K562 (cell line): ENCODE data around the gene KIF19. TPM values are rescaled to one million over a fixed set of nuclear protein-coding genes. Genes with fewer than 3 reads are reported as not detected.

Experiments used
- CHD7 ChIP-seq: fragments of 200-600 bp; sonication (generic); IDR thresholded peaks from one replicate; pipeline ENCODE4 v1.6.1; 2012; ENCODE audit warnings: mild to moderate bottlenecking, low read depth, low read length, inconsistent platforms
- CREM ChIP-seq: IDR thresholded peaks from 2 replicates; pipeline ENCODE4 v1.6.1; 2014; ENCODE audit warnings: antibody characterized with exemption, low read depth
- FOXJ2 ChIP-seq: fragments of 200-800 bp; sonication (Bioruptor generic); IDR thresholded peaks from 2 replicates; pipeline ENCODE4 v1.6.1; 2016; ENCODE audit warnings: missing genetic modification characterization, missing compliant biosample characterization
- MAZ ChIP-seq, 2 experiments: fragments of 450-650 bp in 1 of 2; sonication (generic) in 1 of 2; formaldehyde crosslinking; IDR thresholded peaks in 1 of 2; conservative IDR thresholded peaks in 1 of 2; 2 replicates each; pipeline versions ENCODE4 v1.4.0 to v1.5.0; 2020; ENCODE audit warnings: mild to moderate bottlenecking in 1 of 2, missing genetic modification reagents in 1 of 2
- ZBTB9 ChIP-seq: fragments of 450-650 bp; formaldehyde crosslinking; IDR thresholded peaks from 2 replicates; pipeline ENCODE4 v1.4.0; 2020; ENCODE audit warnings: mild to moderate bottlenecking, moderate library complexity
- polyA plus RNA-seq, 8 experiments: library from polyadenylated mRNA; depleted of rRNA in 4 of 8; stranded (reverse) in 5 of 8; unstranded in 3 of 8; fragments of >200 nt; fragmentation: Nextera tagmentation in 2 of 8; fragmentation: Illumina TruSeq in 1 of 8; extraction: Ambion mirVana in 2 of 8; extraction: Trizol in 1 of 8; gene quantifications; 2 replicates each; pipeline versions ENCODE4 v1.2.1 to v1.2.3, GENCODE V29; 2011 to 2014; ENCODE audit warnings: inconsistent platforms in 1 of 8, missing spikeins in 1 of 8
- total RNA-seq, 7 experiments: library from RNA; depleted of rRNA in 6 of 7; stranded (reverse); fragments of >200 nt in 6 of 7; fragmentation: Illumina TruSeq in 2 of 7; extraction: Trizol in 2 of 7; gene quantifications; 2 replicates each; pipeline versions ENCODE4 v1.2.1 to v1.2.3, GENCODE V29; 2011 to 2021; ENCODE audit warnings: low replicate concordance in 1 of 7
- TF ChIP-seq, protein P1 (sequence below), 2 experiments: fragments of 450-650 bp in 1 of 2; sonication (generic) in 1 of 2; formaldehyde crosslinking in 1 of 2; IDR thresholded peaks in 1 of 2; conservative IDR thresholded peaks in 1 of 2; 2 replicates each; pipeline versions ENCODE4 v1.6.1 to v1.8.1; 2016 to 2023; ENCODE audit warnings: mild to moderate bottlenecking in 2 of 2, moderate library complexity in 2 of 2, inconsistent platforms in 1 of 2, missing genetic modification reagents in 1 of 2
- TF ChIP-seq, protein P2 (sequence below): fragments of 200-800 bp; sonication (Bioruptor generic); IDR thresholded peaks from 2 replicates; pipeline ENCODE4 v1.6.1; 2017; ENCODE audit warnings: missing genetic modification characterization, missing compliant biosample characterization

KIF19 gene
- total and polyA plus RNA-seq, 9 of the 15 experiments (the other 6 are each of a cell fraction or from before 2014, with no cell fraction given), result 0.10 TPM; not detected in 8

DNA sequence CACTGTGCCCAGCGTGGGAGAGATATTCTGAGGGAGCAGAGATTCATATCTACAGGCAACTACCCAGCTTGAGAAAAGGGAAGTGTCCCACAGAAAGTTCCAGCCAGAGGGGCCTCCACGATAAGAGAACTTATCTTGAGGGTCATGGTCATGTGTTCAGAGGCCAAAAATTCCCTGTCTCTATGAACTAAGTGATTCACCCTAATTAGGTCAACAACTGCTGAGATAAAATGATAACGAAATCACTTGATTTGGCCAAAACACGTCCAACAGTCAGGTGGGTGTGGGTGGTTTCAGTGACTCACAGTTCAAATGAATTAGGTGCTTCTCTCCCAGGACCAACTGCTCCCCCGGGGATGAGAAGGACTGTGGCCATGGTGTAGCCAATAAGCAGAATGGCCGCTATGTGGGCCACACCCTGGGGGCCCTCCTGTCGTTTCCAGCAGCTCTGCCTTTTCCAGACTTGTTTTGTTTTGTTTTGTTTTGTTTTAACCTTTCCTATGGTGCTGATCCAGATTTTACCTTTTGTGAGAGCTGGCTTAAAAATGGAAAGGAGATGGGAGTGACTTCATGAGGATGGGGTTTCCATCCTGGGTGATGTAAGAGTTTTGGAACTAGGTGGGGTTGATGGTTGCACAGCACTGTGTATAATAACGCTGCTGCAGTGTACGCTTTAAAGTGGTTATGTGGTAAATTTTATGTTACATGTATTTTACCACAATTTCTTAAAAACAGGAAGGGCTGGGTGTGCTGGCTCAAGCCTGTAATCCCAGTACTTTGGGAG lies 43.2 kb upstream of the KIF19 start (continued):
- TF ChIP-seq CHD7 (no peak), CREM (peak; percentile 20; the same call in 1 of the 2 replicates), FOXJ2 (tag) (peak; percentile 19), ZBTB9 (CRISPR knock-in tag) (0 out of 2 replicates have a peak, but pooled peaks have one; percentile 21), MAZ (CRISPR knock-in tag; conservative IDR thresholded peaks at IDR 0.05 in 1 of 2, IDR thresholded peaks at IDR 0.05 in 1 of 2) (peak in 1 of 2 experiments; percentile 29; a peak in 1 of 4 replicates)
- TF ChIP-seq, protein P1, sequence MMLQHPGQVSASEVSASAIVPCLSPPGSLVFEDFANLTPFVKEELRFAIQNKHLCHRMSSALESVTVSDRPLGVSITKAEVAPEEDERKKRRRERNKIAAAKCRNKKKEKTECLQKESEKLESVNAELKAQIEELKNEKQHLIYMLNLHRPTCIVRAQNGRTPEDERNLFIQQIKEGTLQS (IDR thresholded peaks at IDR 0.05), result peak; percentile 86
- TF ChIP-seq, protein P1 (CRISPR knock-in tag; conservative IDR thresholded peaks at IDR 0.05), result no peak
- TF ChIP-seq, protein P2, sequence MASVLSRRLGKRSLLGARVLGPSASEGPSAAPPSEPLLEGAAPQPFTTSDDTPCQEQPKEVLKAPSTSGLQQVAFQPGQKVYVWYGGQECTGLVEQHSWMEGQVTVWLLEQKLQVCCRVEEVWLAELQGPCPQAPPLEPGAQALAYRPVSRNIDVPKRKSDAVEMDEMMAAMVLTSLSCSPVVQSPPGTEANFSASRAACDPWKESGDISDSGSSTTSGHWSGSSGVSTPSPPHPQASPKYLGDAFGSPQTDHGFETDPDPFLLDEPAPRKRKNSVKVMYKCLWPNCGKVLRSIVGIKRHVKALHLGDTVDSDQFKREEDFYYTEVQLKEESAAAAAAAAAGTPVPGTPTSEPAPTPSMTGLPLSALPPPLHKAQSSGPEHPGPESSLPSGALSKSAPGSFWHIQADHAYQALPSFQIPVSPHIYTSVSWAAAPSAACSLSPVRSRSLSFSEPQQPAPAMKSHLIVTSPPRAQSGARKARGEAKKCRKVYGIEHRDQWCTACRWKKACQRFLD (CRISPR knock-in tag), result peak; percentile 87
